Cardiac fibroblast (primary cell): ENCODE data around the gene HJURP.

Experiments
- DNase-seq, 2 donors: peaks; one replicate each; pipeline versions ENCODE4 v3.0.0 to v3.0.0-alpha.2; 2010; ENCODE audit warnings: low read depth in 2 of 2
- H3K4me3 ChIP-seq, 2 donors: replicated peaks in 1 of 2; 1 replicate in 1 of 2; 2 replicates in 1 of 2; pipeline ENCODE4 v1.5.1; 2011; ENCODE audit warnings: low read depth in 2 of 2, low read length in 2 of 2, mild to moderate bottlenecking in 2 of 2, moderate library complexity in 1 of 2
- TF ChIP-seq, protein P1 (sequence below): IDR thresholded peaks from one replicate; pipeline ENCODE4 v1.5.1; 2011; ENCODE audit warnings: low read depth, mild to moderate bottlenecking, low read length, inconsistent platforms

The HJURP gene

DNA sequence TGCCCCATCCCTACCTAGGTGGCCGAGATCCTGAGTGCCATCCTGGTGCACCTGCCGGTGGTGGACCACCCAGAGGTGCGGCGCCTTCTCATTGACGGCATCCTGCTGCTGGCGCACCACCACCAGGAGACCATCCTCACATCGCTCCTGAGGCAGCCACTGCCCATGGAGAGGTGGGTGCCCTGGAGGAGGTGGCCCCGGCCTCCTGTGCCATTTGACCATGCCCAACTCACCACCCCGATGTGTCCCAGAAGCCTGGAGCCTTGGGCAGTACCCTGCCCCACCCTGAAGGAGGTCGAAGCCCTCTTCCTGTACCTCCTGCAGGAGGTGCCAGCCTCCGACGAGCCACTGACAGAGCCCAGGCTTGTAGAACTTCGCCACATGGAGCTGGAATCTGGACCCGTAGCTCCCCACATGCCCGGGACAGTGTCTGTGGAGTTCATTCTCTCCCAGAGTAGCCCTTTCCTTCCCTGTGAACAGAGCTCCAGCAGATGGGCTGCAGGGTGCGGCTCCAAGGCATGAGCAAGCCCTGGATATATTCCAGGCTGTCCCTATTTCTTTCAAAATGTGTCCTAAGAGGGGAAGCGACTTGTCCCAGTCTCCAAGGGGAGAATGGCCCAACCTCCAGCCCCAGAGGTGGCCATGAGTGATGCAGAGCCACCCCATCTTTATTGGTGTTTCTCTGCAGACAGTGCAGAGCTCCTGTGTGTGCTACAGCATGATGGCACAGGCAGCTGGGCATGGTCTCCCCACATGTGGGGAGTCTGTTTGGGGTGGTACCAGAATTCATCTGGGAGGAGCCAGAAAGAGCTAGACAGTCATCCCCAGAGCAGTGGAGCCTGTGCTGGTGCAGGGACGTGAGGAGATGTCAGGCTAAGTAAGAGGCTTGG lies 34.2 kb downstream of the HJURP start:
- DNase-seq, result no peak
- TF ChIP-seq, protein P1, sequence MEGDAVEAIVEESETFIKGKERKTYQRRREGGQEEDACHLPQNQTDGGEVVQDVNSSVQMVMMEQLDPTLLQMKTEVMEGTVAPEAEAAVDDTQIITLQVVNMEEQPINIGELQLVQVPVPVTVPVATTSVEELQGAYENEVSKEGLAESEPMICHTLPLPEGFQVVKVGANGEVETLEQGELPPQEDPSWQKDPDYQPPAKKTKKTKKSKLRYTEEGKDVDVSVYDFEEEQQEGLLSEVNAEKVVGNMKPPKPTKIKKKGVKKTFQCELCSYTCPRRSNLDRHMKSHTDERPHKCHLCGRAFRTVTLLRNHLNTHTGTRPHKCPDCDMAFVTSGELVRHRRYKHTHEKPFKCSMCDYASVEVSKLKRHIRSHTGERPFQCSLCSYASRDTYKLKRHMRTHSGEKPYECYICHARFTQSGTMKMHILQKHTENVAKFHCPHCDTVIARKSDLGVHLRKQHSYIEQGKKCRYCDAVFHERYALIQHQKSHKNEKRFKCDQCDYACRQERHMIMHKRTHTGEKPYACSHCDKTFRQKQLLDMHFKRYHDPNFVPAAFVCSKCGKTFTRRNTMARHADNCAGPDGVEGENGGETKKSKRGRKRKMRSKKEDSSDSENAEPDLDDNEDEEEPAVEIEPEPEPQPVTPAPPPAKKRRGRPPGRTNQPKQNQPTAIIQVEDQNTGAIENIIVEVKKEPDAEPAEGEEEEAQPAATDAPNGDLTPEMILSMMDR, result no peak

DNA sequence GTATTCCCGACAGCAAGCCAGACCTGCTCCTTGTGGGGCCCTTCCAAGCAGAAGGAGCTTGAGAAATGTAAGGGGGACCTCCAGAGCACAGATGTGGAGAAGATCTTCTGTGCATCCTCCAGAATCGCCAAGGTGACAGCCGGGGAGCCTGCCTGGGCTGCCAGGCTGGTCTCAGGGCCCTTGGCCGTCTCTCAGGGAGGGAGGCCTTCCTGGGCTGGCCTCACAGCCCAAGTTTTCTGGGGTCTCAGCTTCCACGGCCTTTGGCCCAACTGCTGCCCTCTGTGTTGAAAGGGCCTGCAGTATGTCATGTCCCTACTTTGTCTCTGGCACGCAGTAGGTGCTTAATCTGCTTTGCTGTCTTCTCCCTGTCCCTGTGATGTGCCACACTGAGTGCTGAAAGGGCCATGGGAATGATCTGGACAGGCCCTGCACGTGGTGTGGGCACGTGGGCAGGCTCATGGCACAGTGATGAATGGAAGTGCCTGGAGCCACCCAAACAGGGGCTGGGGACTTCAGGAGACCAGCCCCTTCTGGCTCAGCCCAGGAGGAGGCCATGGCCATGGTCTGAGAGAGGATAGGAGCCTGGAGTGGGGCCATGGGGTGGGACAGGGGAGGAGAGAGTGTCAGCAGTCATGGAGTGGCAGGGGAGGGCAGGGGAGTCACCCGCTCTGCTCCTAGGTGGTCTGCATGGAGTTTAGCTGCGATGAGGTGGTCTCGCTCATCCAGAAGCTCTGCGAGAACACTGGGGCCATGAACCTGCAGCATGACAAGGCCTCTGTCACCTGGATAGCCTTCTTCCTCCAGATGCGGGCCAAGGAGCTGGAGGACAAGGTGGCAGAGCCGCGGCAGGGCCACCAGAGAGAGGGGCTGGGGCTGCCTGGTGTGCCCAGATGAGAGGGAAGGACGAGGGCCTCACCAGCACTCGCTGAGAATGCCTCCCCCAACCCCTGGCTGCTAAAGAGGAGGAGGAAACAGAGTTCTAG lies 35.4 kb downstream of the HJURP start:
- TF ChIP-seq, protein P1, result no peak
- no peak overlapping the region for H3K4me3 ChIP-seq
- DNase-seq, result no peak

More for the DNA sequence above, 34.2 kb downstream of the HJURP start:
- H3K4me3 ChIP-seq, result no peak overlapping the region

DNA sequence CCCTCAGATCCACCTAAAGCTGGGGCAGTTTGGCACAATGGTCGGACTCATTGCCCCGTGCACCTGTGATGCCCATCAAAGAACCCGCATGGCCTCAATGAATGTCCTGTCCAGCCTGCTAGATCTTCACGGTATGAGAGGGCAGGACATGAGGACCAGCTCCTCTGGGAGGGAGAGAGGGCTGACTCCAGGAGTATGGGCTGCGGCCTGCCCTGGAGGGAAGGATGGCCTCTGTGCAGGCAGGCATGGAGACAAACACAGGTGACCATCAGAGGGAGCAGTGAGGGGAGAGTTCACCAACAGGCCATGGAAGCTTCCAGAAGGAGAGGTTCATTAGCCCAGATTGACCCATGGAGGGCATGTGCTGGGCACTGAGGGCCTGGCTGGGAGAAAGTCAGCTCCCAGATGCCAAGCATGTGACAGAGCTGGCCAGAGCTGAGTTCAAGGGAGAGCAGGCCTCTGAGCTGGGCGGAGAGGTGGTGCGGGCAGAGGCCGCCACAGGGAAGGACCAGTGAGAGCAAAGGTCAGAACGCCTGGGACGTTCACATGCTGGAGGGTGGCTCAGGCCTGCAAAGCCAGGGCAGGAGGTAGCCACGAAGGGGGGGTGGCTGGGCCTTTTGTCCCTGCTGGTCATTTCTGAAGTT lies 36.2 kb downstream of the HJURP start:
- DNase-seq, result no peak
- TF ChIP-seq, protein P1, result no peak

DNA sequence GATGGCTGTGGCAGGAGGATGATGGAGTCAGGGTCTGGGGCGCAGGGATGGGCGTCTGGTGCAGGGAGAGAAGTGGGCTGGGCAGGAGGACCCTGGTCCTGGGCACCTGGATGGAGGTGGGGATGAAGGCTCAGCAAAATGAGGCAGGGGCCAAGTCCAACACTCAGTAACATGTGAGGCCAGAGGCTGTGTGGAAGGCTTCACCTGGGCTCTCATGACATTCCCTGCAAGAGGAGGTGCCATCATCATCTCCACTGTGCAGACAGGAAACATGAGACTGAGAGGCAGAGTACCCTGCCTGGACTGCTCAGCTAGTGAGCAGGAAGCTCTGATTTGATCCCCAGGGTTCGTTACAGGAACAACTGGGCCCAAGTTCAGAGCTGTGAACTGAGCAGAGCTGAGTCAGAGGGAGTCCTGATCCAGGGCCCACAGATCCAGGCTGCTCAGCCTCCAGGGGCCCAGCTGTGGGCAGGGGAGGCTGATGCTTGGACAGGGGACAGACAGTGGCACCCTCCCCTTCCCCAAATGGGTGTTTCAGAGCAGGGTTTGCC lies 36.9 kb downstream of the HJURP start:
- peak; percentile 23 to 40 for DNase-seq

More for the DNA sequence above, 36.2 kb downstream of the HJURP start:
- no peak overlapping the region for H3K4me3 ChIP-seq

DNA sequence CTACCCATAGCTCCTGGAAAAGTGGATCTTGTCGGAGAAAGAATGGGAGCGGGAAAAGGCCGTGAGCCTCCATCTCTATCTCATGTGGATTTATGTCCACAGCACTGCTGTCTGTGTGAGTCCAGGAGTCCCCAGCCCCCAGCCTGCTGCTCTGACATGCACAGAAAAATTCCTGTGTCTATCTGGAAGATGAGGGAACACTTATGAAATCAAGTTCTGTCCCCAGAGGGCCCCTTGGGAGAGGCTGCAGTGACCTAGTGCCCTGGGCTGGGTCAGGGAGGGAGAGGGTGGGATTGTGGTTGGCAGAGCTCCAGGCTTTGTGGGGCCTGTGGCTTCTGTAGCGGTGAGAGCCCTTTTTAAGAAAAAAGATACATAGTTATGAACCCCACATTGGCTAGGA lies 37.6 kb downstream of the HJURP start:
- DNase-seq, result no peak
- TF ChIP-seq, protein P1, result no peak

More for the DNA sequence above, 36.9 kb downstream of the HJURP start:
- TF ChIP-seq, protein P1, result no peak
- no peak overlapping the region for H3K4me3 ChIP-seq

GRCh38 chr2:233816334-233816733 lies 38.0 kb downstream of the HJURP start:
- no peak overlapping the region for H3K4me3 ChIP-seq
- DNase-seq, result no peak
- TF ChIP-seq, protein P1, result no peak

More for the DNA sequence above, 37.6 kb downstream of the HJURP start:
- no peak overlapping the region for H3K4me3 ChIP-seq
